ENCODE results near the gene GPR62. TPM values are rescaled to one million over a fixed set of nuclear protein-coding genes. Genes with fewer than 3 reads are reported as not detected.

The GPR62 gene
- total and polyA plus RNA-seq, 2 donors (not counting 3 experiments of a cell fraction or from before 2014, with no cell fraction given), result 0.04 to 0.15 TPM

DNA sequence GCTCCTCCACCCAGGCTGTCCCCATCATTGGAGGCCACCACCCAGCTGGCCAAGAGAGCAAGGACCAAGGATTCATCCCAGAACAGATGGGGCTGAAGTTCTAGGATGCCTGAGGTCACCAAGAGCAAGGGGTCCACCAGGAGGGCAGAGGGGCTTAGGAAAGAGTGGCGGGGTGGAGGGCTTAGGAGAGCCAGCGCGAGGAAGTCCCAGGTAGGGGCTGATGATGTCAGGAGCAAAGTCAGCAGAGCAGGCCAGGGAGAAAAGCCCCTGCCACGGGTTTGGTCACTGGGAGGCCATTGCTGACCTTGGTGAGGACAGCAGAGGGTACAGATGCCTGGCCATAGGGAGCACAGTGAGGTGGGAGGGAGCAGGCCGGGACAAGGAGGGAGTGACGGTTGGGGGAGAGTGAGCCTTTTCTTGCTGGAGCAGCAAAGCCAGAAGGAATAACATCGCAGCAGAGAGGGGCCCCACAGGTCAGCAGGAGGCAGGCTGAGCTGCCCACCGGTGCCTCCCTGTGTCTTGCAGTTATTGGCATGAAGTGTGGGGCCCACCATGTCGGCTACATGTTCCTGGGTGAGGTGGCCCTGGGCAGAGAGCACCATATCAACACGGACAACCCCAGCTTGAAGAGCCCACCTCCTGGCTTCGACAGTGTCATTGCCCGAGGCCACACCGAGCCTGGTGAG is 7.8 kb upstream of the GPR62 start:
- CTCF ChIA-PET, result interaction anchor here (1.1 kb wide), 1 partner anchor 36 kb away, joined by 3 read pairs; the partner anchor contains the start of gene ACY1
- Histone ChIP-seq H3K79me2 (ENCODE audit: control insufficient read depth, insufficient read depth, low read length) (no peaks in the 10 kb centered on the region), H3K36me3 (ENCODE audit: control insufficient read depth in 2 of 2, extremely low read depth in 1 of 2, insufficient read depth in 2 of 2, low read length in 2 of 2) (no peaks in the 10 kb centered on the region), H3K9me1 (replicated peaks; ENCODE audit: control insufficient read depth, extremely low read depth, insufficient read depth, low read length) (no peaks in the 10 kb centered on the region), H3K27me3 (ENCODE audit: control insufficient read depth in 2 of 2, insufficient read depth in 2 of 2, low read length in 2 of 2) (no peaks in the 10 kb centered on the region), H2AFZ (ENCODE audit: low read depth, low read length) (no peak overlapping the region), H3K27ac (ENCODE audit: insufficient read depth, low read depth, low read length) (no peak overlapping the region), H3K4me1 (ENCODE audit: control insufficient read depth, extremely low read depth, insufficient read depth, low read length) (peaks cover 9% of the 10 kb centered on the region), H3K9me3 (replicated peaks; ENCODE audit: control insufficient read depth, insufficient read depth, low read length) (no peaks in the 10 kb centered on the region), H4K20me1 (replicated peaks; ENCODE audit: control insufficient read depth, extremely low read depth, insufficient read depth, low read length) (no peaks in the 10 kb centered on the region), H3K4me2 (ENCODE audit: insufficient read depth, low read length) (no peak overlapping the region), H3K4me3 (replicated peaks in 1 of 3; ENCODE audit: insufficient read depth in 1 of 3, low read depth in 1 of 3, low read length in 3 of 3) (no peak overlapping the region), H3K9ac (replicated peaks; ENCODE audit: extremely low read depth, insufficient read depth, low read length) (no peak overlapping the region)
- DNase-seq (ENCODE audit: low read depth, low spot score), result no peak
- TF ChIP-seq JUN (IDR thresholded peaks at IDR 0.05; ENCODE audit: borderline replicate concordance, insufficient read depth, insufficient read length, low read depth) (no peak), POLR2A (IDR thresholded peaks at IDR 0.05; ENCODE audit: low read depth, low read length) (no peak), POLR2AphosphoS5 (IDR thresholded peaks at IDR 0.05; ENCODE audit: insufficient read depth, low read depth, low read length) (no peak), GATA2 (IDR thresholded peaks at IDR 0.05; ENCODE audit: insufficient read depth, insufficient read length, low read depth, low read length) (no peak), MYC (IDR thresholded peaks at IDR 0.05; ENCODE audit: low read depth, low read length) (no peak), FOS (IDR thresholded peaks at IDR 0.05; ENCODE audit: borderline replicate concordance, insufficient read depth, low read length) (no peak), EZH2 (IDR thresholded peaks at IDR 0.05; ENCODE audit: borderline replicate concordance, low read depth, low read length, severe bottlenecking) (no peak)
- TF ChIP-seq, protein P1, sequence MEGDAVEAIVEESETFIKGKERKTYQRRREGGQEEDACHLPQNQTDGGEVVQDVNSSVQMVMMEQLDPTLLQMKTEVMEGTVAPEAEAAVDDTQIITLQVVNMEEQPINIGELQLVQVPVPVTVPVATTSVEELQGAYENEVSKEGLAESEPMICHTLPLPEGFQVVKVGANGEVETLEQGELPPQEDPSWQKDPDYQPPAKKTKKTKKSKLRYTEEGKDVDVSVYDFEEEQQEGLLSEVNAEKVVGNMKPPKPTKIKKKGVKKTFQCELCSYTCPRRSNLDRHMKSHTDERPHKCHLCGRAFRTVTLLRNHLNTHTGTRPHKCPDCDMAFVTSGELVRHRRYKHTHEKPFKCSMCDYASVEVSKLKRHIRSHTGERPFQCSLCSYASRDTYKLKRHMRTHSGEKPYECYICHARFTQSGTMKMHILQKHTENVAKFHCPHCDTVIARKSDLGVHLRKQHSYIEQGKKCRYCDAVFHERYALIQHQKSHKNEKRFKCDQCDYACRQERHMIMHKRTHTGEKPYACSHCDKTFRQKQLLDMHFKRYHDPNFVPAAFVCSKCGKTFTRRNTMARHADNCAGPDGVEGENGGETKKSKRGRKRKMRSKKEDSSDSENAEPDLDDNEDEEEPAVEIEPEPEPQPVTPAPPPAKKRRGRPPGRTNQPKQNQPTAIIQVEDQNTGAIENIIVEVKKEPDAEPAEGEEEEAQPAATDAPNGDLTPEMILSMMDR (IDR thresholded peaks at IDR 0.05; ENCODE audit: extremely low read depth in 1 of 2, insufficient read depth in 1 of 2, low read depth in 1 of 2, low read length in 2 of 2), result no peak
- TF ChIP-seq, protein P2, sequence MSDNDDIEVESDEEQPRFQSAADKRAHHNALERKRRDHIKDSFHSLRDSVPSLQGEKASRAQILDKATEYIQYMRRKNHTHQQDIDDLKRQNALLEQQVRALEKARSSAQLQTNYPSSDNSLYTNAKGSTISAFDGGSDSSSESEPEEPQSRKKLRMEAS (IDR thresholded peaks at IDR 0.05; ENCODE audit: insufficient read depth, insufficient read length), result no peak
- intact Hi-C loops (cut with micrococcal nuclease) (loop anchor here (10.0 kb wide), 1 partner anchor 563 kb away; the partner anchor contains the start of gene MANF), dilution Hi-C loops (cut with MboI; ENCODE audit: extremely low pct_ligation_motif_present, low sequenced_read_pairs) (no loop called here)
- BruUV-seq (replicated peaks), result no TSS peak
- POLR2A ChIA-PET, result no interaction called here
- no peak for FAIRE-seq

All from endothelial cell of umbilical vein (primary cell).